PFSK-1 (cell line): ENCODE results near the gene PLCL2.

Source experiments
- FOXP2 ChIP-seq: optimal IDR thresholded peaks from 2 replicates; pipeline ENCODE3; 2011; ENCODE audit warnings: borderline replicate concordance, control low read depth, inconsistent platforms; ENCODE audit not compliant: insufficient read depth; ENCODE audit errors: extremely low read length, extremely low read depth
- POLR2AphosphoS5 ChIP-seq: IDR thresholded peaks from 2 replicates; pipeline ENCODE4 v1.6.1; 2012; ENCODE audit warnings: low read depth, mild to moderate bottlenecking, control low read depth, low read length, moderate library complexity
- SIN3A ChIP-seq: IDR thresholded peaks from 2 replicates; pipeline ENCODE4 v1.6.1; 2012; ENCODE audit warnings: mild to moderate bottlenecking, low read length, moderate library complexity, borderline replicate concordance; ENCODE audit not compliant: insufficient read depth
- TAF1 ChIP-seq: IDR thresholded peaks from 2 replicates; pipeline ENCODE4 v1.6.1; 2012; ENCODE audit warnings: low read length, control low read depth, borderline replicate concordance; ENCODE audit not compliant: insufficient read depth
- TF ChIP-seq, protein P1 (sequence below), 2 experiments: IDR thresholded peaks; 2 replicates each; pipeline versions ENCODE4 v1.6.1 to v1.8.0; 2011 to 2012; ENCODE audit warnings: low read depth in 2 of 2, low read length in 2 of 2, control low read depth in 1 of 2, inconsistent platforms in 1 of 2, mild to moderate bottlenecking in 1 of 2, moderate library complexity in 1 of 2; ENCODE audit not compliant: insufficient read depth in 1 of 2

The PLCL2 gene

DNA sequence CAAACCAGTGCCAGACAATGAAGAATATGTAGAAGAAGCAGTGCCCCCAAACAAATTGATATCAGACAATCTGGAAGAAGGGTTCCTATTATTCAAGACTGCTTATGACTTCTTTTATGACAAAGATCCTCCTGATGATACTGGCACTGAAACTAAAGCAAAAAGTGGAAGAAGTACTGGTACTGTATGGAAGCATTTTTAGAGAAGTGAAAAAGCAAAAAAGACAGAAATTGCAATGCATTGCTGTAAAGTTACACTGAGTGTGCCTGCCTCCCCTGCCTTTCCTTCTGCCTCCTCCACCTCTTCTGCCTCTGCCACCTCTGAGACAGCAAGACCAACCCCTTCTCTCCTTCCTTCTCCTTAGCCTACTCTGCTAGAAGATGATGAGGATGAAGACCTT lies 167.6 kb downstream of the PLCL2 start:
- no peak for TF ChIP-seq SIN3A

DNA sequence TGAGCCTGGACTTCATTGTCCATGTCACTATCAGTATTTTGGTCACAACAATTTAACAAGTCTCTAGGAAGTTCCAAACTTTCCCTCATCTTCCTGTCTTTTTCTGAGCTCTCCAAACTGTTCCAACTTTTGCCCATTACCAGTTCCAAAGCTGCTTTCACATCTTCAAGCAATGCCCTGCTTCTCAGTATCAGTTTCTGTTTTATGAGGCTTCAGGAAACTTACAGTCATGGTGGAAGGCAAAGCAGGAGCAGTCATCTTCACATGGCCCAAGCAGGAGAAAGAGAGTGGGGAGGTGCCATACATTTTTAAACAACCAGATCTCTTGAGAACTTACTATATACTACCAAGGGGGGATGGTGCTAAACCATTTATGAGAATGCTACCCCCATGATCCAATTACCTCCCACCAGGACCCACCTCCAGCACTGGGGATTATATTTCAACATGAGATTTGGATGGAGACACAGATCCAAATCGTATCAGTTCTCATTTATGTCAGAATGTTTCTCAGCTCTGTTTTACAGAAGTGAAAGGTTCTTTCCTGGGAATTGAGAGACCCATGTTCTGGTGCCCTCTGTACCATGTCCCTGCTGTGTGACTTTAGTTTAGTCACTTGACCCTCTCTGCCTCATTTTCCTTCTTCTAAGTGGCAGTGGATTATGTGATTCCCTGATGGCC lies 169.7 kb downstream of the PLCL2 start:
- TF ChIP-seq SIN3A (no peak), TAF1 (no peak), POLR2AphosphoS5 (no peak), FOXP2 (no peak)
- TF ChIP-seq, protein P1, sequence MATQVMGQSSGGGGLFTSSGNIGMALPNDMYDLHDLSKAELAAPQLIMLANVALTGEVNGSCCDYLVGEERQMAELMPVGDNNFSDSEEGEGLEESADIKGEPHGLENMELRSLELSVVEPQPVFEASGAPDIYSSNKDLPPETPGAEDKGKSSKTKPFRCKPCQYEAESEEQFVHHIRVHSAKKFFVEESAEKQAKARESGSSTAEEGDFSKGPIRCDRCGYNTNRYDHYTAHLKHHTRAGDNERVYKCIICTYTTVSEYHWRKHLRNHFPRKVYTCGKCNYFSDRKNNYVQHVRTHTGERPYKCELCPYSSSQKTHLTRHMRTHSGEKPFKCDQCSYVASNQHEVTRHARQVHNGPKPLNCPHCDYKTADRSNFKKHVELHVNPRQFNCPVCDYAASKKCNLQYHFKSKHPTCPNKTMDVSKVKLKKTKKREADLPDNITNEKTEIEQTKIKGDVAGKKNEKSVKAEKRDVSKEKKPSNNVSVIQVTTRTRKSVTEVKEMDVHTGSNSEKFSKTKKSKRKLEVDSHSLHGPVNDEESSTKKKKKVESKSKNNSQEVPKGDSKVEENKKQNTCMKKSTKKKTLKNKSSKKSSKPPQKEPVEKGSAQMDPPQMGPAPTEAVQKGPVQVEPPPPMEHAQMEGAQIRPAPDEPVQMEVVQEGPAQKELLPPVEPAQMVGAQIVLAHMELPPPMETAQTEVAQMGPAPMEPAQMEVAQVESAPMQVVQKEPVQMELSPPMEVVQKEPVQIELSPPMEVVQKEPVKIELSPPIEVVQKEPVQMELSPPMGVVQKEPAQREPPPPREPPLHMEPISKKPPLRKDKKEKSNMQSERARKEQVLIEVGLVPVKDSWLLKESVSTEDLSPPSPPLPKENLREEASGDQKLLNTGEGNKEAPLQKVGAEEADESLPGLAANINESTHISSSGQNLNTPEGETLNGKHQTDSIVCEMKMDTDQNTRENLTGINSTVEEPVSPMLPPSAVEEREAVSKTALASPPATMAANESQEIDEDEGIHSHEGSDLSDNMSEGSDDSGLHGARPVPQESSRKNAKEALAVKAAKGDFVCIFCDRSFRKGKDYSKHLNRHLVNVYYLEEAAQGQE (IDR thresholded peaks at IDR 0.05; ENCODE audit: insufficient read depth in 1 of 2, low read depth in 2 of 2, low read length in 2 of 2) = no peak

DNA sequence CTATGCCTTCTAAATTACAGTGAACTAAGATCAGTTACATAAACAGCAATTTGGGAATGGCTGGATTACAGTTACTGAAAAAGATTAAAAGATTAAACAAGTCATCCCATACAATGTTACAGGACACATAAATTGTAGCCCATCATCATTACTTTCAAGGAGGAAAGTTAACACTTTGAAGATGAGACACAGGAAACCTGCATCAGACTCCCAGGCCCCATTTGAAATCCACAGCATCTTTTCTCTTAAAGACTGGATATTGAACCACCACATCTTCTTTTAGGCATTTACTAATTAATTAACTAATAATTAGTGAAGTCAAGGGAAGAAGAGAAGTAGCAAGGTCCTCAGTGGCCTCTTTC lies 170.2 kb downstream of the PLCL2 start:
- TF ChIP-seq SIN3A = no peak
- no peak for TF ChIP-seq FOXP2
- TF ChIP-seq, protein P1 (IDR thresholded peaks at IDR 0.05; ENCODE audit: insufficient read depth in 1 of 2, low read depth in 2 of 2, low read length in 2 of 2) = no peak
- TF ChIP-seq POLR2AphosphoS5 = no peak
- TF ChIP-seq TAF1 = no peak

DNA sequence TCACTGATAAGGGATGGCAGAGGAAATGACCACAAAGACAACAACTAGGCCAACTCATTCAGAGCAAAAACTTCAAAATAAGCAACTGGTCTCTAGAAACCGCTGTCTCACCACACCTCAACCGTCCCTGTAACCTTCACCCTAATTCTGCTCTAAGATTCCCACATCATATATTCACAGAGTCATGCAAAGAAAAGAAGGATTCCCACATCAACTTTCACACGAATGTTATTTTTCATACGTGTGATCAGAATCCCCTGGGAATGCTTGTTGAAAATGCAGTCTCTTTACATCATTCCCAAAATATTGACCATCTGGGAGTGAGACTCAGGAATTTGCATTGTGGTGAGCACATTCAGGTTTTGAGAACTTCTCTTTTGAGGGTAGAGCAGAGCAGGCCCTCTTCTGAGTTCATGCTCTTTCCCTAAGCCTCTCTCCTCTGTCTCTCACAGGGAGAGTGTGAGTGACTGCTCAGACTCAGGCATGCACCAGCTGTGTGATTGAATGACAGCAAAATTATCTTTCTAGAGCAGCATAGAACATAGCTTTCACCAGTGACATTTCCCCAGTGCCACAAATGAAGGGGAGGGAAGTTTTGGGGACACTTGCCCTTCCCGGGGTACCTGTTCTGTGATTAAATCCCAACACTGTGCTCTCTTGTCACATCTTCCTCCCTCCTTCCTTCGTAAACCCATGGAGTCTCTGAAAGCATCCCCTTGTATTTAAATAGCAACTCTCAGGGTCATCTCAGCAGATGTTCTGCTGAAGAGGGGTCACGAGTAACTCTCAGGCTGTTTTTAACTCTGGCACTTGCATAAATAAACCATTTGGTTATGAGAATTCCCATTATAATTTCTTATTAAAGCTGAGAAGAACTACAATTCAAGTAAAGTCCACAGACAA lies 170.9 kb downstream of the PLCL2 start:
- TF ChIP-seq SIN3A (no peak), FOXP2 (no peak), POLR2AphosphoS5 (no peak), TAF1 (no peak)
- TF ChIP-seq, protein P1 (IDR thresholded peaks at IDR 0.05; ENCODE audit: insufficient read depth in 1 of 2, low read depth in 2 of 2, low read length in 2 of 2) = no peak

DNA sequence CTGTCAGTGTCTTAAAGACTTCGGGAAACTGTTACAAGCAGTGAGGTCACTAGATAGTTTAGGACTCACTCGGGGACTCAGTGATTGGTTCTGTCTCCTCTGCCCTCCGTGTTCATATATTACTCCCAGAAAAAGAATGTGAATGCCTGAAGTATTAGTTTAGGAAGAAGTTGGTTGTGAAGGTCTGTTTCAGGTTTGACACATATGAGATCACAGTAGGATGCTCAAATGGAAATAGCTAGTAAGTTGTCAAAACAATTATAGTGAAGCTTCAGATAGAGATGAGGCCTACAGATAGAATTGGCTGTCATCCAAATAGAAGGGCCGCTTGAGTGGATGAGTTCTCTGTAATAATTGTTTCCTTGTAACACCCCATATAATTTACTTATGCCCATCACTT lies 172.6 kb downstream of the PLCL2 start:
- TF ChIP-seq POLR2AphosphoS5 (no peak), SIN3A (no peak), TAF1 (no peak), FOXP2 (no peak)
- TF ChIP-seq, protein P1 (IDR thresholded peaks at IDR 0.05; ENCODE audit: insufficient read depth in 1 of 2, low read depth in 2 of 2, low read length in 2 of 2) = no peak
